BLaER1 treated with 17β-estradiol and CSF1 and Interleukin-3, amounts not matched to agents 10 nM and 100 nM (cell line): ENCODE measurements around the gene NFATC3.

Source experiments
- H3K27ac ChIP-seq, 11 experiments: shearing (Covaris generic); formaldehyde crosslinking; 2 replicates each; pipeline ENCODE4 v1.8.1; 2022
- H3K27me3 ChIP-seq, 11 experiments: shearing (Covaris generic); formaldehyde crosslinking; 2 replicates each; pipeline ENCODE4 v1.8.1; 2022
- H3K36me3 ChIP-seq, 11 experiments: shearing (Covaris generic); formaldehyde crosslinking; 2 replicates each; pipeline ENCODE4 v1.8.1; 2022
- H3K4me1 ChIP-seq, 10 experiments: shearing (Covaris generic); formaldehyde crosslinking; 2 replicates each; pipeline ENCODE4 v1.8.1; 2022
- H3K4me2 ChIP-seq, 11 experiments: shearing (Covaris generic); formaldehyde crosslinking; 2 replicates each; pipeline ENCODE4 v1.8.1; 2022
- H3K4me3 ChIP-seq, 10 experiments: shearing (Covaris generic); formaldehyde crosslinking; 2 replicates each; pipeline ENCODE4 v1.8.1; 2022
- H3K9ac ChIP-seq, 11 experiments: shearing (Covaris generic); formaldehyde crosslinking; 2 replicates each; pipeline ENCODE4 v1.8.1; 2022
- H3K9me3 ChIP-seq, 11 experiments: shearing (Covaris generic); formaldehyde crosslinking; replicated peaks in 1 of 11; 2 replicates each; pipeline ENCODE4 v1.8.1; 2022
- H4K20me1 ChIP-seq, 11 experiments: shearing (Covaris generic); formaldehyde crosslinking; 2 replicates each; pipeline ENCODE4 v1.8.1; 2022
- Cebpa-rat ChIP-seq, 11 experiments: shearing (Covaris generic); IDR thresholded peaks; 2 replicates each; pipeline ENCODE4 v1.8.1; 2022

Gene NFATC3

DNA sequence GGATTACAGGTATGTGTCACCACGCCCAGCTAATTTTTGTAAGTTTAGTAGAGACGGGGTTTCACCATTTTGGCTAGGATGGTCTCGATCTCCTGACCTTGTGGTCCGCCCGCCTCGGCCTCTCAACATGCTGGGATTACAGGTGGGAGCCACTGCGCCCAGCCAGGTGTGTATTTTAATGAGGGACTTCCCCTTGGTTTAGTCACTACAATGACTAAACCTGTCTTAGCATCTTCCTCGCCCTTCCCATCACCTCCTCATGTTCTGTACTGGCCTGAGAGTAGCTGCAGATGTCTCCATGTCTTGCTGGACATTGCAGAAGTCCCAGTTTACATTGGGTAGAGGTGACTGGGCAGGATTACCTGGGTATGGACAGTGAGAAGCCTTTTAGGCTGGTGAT is 188.7 kb downstream of the NFATC3 start:
- Histone ChIP-seq H3K4me2 (no peak overlapping the region), H3K9me3 (no peaks in the 10 kb centered on the region; a peak in 3 of 22 replicates), H4K20me1 (peaks cover 12 to 80% (median 68%) of the 10 kb centered on the region in 11 experiments; a peak in 20 of 22 replicates), H3K4me1 (peaks cover 15 to 35% (median 28%) of the 10 kb centered on the region in 10 experiments; a peak in 16 of 20 replicates), H3K36me3 (peaks cover 48 to 99% (median 88%) of the 10 kb centered on the region in 11 experiments), H3K27ac (no peak overlapping the region), H3K4me3 (no peak overlapping the region), H3K9ac (no peak overlapping the region), H3K27me3 (no peaks in the 10 kb centered on the region)
- TF ChIP-seq Cebpa-rat (IDR thresholded peaks at IDR 0.05) = no peak

DNA sequence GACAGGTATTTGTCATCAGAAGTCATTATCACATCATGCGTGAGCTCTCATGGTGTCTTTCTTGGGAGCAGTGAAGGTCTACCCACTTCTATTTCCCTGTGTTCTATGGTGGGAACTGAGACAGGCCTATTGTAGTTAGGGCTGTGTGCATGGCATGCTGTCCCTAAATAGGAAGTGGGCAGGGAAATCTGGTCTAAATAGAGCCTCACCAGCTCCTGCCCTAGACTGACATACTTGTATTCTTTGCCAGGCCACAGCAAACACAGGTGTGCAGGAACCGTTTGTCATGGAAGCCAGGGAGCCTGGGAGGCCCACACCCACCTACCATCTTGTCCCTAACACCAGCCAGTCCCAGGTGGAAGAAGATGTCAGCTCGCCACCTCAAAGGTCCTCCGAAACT is 189.3 kb downstream of the NFATC3 start:
- H3K9ac ChIP-seq = no peak overlapping the region
- no peak overlapping the region for H3K4me3 ChIP-seq
- peaks cover 15 to 35% (median 28%) of the 10 kb centered on the region in 10 experiments; a peak in 17 of 20 replicates for H3K4me1 ChIP-seq
- peaks cover 12 to 76% (median 63%) of the 10 kb centered on the region in 11 experiments; a peak in 20 of 22 replicates for H4K20me1 ChIP-seq
- no peaks in the 10 kb centered on the region for H3K27me3 ChIP-seq
- TF ChIP-seq Cebpa-rat (IDR thresholded peaks at IDR 0.05) = no peak
- H3K36me3 ChIP-seq = peaks cover 48 to 99% (median 89%) of the 10 kb centered on the region in 11 experiments
- peak overlapping the region in 1 of 11 experiments; percentile 24; a peak in 1 of 22 replicates for H3K4me2 ChIP-seq
- H3K27ac ChIP-seq = no peak overlapping the region
- no peaks in the 10 kb centered on the region; a peak in 3 of 22 replicates for H3K9me3 ChIP-seq

DNA sequence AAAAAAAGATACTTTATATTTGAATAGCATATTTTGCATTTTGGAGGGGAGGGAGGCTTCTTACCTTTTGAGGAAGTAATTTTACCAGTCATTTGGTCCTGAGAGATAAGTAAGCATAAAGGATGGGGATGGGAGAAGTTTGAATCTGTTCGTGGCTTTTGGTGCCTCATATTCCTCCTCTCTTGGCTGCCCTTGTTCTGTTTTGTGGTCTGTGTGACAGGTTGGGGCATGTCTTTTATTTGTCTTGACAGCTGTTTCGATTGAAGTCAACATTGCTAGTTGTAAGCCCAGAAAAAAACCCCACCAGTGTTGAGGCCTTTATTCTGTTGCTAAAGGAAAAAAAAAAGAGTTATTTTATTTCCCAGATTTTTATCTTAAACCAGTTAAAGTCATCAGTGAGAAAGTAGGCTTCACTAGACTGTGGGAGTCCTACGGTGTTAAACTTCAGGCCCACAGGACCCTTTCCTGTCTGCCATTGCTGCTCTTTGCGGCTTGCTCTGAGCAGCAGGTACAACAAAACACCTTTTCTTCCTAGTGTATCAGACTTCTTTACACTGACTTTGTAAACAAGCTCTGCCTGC is 190.5 kb downstream of the NFATC3 start:
- H4K20me1 ChIP-seq = peaks cover 12 to 76% (median 52%) of the 10 kb centered on the region in 11 experiments; a peak in 20 of 22 replicates
- no peak overlapping the region for H3K27ac ChIP-seq
- peak overlapping the region in 4 of 11 experiments; percentile 2 to 14 (median 7); a peak in 5 of 22 replicates for H3K4me2 ChIP-seq

DNA sequence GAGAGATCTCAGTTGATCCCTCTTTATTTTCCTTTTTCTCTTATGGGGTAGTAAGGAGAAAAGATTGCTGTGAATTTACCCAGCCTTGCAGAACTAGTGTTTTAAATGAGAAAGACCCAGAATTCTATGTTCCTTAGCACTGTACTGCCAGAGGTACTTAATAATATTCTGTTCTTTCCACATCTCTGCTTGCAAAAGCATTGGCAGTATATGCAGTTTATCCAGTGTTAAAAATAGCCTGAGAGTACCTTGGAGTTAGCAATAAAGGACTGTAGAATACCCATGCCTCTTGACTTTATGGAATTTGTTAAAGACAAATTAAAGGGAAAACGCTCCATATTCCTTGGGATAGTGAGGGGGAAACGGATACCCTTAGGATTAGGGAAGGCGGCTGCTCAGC is 191.1 kb downstream of the NFATC3 start:
- peaks cover 12 to 76% (median 47%) of the 10 kb centered on the region in 11 experiments; a peak in 20 of 22 replicates for H4K20me1 ChIP-seq
- no peak for TF ChIP-seq Cebpa-rat (IDR thresholded peaks at IDR 0.05)
- H3K27ac ChIP-seq = no peak overlapping the region
- H3K9ac ChIP-seq = peak overlapping the region in 3 of 11 experiments; percentile 4 to 22 (median 12); a peak in 2 of 22 replicates
- no peaks in the 10 kb centered on the region; a peak in 3 of 22 replicates for H3K9me3 ChIP-seq
- H3K27me3 ChIP-seq = no peaks in the 10 kb centered on the region
- no peak overlapping the region for H3K4me3 ChIP-seq
- H3K4me1 ChIP-seq = peaks cover 29 to 50% (median 38%) of the 10 kb centered on the region in 10 experiments; a peak in 19 of 20 replicates
- peaks cover 34 to 99% (median 89%) of the 10 kb centered on the region in 11 experiments for H3K36me3 ChIP-seq
- peak overlapping the region in 1 of 11 experiments; percentile 8; a peak in 3 of 22 replicates for H3K4me2 ChIP-seq

More for the DNA sequence above, 190.5 kb downstream of the NFATC3 start:
- no peak overlapping the region for H3K4me3 ChIP-seq
- no peak for TF ChIP-seq Cebpa-rat (IDR thresholded peaks at IDR 0.05)
- no peaks in the 10 kb centered on the region; a peak in 3 of 22 replicates for H3K9me3 ChIP-seq
- H3K27me3 ChIP-seq = no peaks in the 10 kb centered on the region
- H3K9ac ChIP-seq = peak overlapping the region in 2 of 11 experiments; percentile 4 to 12; a peak in 2 of 22 replicates
- peaks cover 39 to 99% (median 90%) of the 10 kb centered on the region in 11 experiments for H3K36me3 ChIP-seq
- peaks cover 24 to 45% (median 33%) of the 10 kb centered on the region in 10 experiments; a peak in 19 of 20 replicates for H3K4me1 ChIP-seq
